ENCODE data around the gene HK3.

Gene HK3

DNA sequence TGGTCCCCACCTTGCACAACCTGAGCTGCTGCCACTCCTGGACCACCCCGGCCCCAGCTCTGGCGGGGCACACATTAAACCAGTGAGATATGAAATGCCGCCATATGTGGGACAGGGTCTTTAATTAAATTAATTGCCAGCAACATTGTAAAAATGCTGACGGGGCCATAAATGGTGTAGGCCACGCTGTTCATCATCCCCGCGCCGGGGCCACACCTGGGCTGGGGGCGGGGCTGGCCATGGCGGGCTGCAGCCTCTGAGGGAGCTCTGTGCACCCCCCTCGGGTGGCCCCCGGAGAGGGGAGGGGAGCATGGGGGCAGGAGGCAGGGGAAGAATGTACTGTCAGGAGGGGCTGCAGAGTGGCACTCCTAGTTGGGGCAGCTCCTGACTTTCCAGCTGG lies 47.8 kb downstream of the HK3 start:
- Histone ChIP-seq H3K4me3 (ENCODE audit: low read depth in 1 of 2, low read length in 2 of 2) (no peak overlapping the region), H3K9me3 (ENCODE audit: low read length) (no peaks in the 10 kb centered on the region), H3K27ac (ENCODE audit: low read depth, low read length) (no peak overlapping the region), H3K4me1 (ENCODE audit: insufficient read depth, low read length) (no peaks in the 10 kb centered on the region), H3K27me3 (ENCODE audit: control insufficient read depth in 1 of 2, insufficient read depth in 2 of 2, low read length in 2 of 2) (peaks cover 0 to 27% of the 10 kb centered on the region in 2 donors), H3K9ac (ENCODE audit: low read length) (no peak overlapping the region), H3K36me3 (ENCODE audit: insufficient read depth, low read length) (no peaks in the 10 kb centered on the region)

- no peaks in the 10 kb centered on the region for H3K4me1 ChIP-seq (ENCODE audit: insufficient read depth, low read length)
Observed at GRCh38 chr5:176850371-176851245, 48.5 kb downstream of the HK3 start.

DNA sequence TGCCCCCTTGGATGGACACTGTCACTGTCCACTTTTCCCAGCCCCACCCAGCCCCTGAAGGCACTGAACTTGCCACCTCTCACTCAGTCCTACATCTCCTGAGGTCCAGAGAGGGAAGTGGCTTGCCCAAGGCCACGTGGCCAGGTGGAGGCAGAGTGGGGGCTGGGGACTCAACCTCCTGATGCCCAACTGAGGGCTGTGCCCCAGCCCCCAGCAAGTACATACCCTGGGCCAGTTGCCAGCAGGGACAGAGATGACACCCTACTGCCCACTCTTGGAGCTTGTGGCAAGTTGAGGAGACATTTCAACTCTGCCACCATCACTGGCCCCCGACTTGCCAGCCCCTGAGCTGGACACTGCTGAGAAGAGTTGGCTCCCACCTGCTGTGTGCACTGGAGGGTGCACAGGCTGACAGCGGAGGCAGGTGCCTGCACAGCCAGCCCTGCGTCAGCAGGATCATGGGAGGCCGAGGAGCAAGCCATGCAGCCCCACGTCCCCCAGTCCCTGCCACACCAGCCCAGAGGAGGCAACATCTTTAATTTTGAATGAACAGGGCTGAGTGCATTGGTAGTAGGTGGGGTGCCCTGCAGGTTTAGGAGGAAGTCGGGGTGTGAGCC lies 49.4 kb downstream of the HK3 start:
- Histone ChIP-seq H3K27me3 (ENCODE audit: control insufficient read depth in 1 of 2, insufficient read depth in 2 of 2, low read length in 2 of 2) (peaks cover 0 to 31% of the 10 kb centered on the region in 2 donors), H3K36me3 (ENCODE audit: insufficient read depth, low read length) (no peaks in the 10 kb centered on the region), H3K9me3 (ENCODE audit: low read length) (no peaks in the 10 kb centered on the region), H3K4me3 (ENCODE audit: low read depth in 1 of 2, low read length in 2 of 2) (no peak overlapping the region), H3K27ac (ENCODE audit: low read depth, low read length) (no peak overlapping the region), H3K4me1 (ENCODE audit: insufficient read depth, low read length) (no peaks in the 10 kb centered on the region), H3K9ac (ENCODE audit: low read length) (no peak overlapping the region)

More at GRCh38 chr5:176850371-176851245, 48.5 kb downstream of the HK3 start:
- no peak overlapping the region for H3K9ac ChIP-seq (ENCODE audit: low read length)
- H3K4me3 ChIP-seq (ENCODE audit: low read depth in 1 of 2, low read length in 2 of 2), result no peak overlapping the region
- peaks cover 0 to 31% of the 10 kb centered on the region in 2 donors for H3K27me3 ChIP-seq (ENCODE audit: control insufficient read depth in 1 of 2, insufficient read depth in 2 of 2, low read length in 2 of 2)
- H3K36me3 ChIP-seq (ENCODE audit: insufficient read depth, low read length), result no peaks in the 10 kb centered on the region
- no peaks in the 10 kb centered on the region for H3K9me3 ChIP-seq (ENCODE audit: low read length)
- H3K27ac ChIP-seq (ENCODE audit: low read depth, low read length), result no peak overlapping the region

GRCh38 chr5:176848651-176849050 lies 50.5 kb downstream of the HK3 start:
- Histone ChIP-seq H3K27me3 (ENCODE audit: control insufficient read depth in 1 of 2, insufficient read depth in 2 of 2, low read length in 2 of 2) (peaks cover 0 to 31% of the 10 kb centered on the region in 2 donors), H3K4me1 (ENCODE audit: insufficient read depth, low read length) (no peaks in the 10 kb centered on the region), H3K9me3 (ENCODE audit: low read length) (no peaks in the 10 kb centered on the region), H3K4me3 (ENCODE audit: low read depth in 1 of 2, low read length in 2 of 2) (no peak overlapping the region), H3K36me3 (ENCODE audit: insufficient read depth, low read length) (no peaks in the 10 kb centered on the region), H3K9ac (ENCODE audit: low read length) (no peak overlapping the region), H3K27ac (ENCODE audit: low read depth, low read length) (no peak overlapping the region)

DNA sequence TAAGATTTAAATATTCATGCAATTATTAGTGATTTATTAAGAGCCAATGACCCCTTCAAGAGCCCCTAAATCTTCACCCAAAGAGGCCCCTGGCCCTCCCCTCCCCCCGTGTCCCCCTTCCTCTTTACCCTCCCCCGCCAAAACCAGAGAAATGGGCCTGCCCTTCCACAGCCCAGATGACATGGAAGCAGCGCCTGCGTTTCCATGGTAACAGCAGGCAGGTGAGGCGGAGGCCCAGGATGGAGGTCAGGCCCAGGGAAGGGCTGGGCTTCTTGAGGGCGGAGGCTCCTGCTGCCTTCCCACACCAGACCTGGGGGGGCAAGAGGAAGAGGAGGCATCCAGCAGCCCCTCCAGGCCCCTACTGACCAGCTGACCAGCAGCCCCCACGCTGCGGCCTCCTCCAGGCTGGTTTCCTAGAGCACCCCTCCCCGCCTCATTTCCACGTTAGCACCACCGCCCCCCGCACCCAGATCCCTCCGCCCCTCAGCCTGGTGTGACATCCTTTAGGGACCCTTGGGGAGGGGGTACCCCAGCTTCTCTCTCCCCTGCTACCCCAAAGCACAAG lies 51.3 kb downstream of the HK3 start:
- H3K27ac ChIP-seq (ENCODE audit: low read depth, low read length), result no peak overlapping the region
- no peaks in the 10 kb centered on the region for H3K36me3 ChIP-seq (ENCODE audit: insufficient read depth, low read length)
- no peak overlapping the region for H3K4me3 ChIP-seq (ENCODE audit: low read depth in 1 of 2, low read length in 2 of 2)
- peaks cover 0 to 31% of the 10 kb centered on the region in 2 donors for H3K27me3 ChIP-seq (ENCODE audit: control insufficient read depth in 1 of 2, insufficient read depth in 2 of 2, low read length in 2 of 2)
- no peaks in the 10 kb centered on the region for H3K9me3 ChIP-seq (ENCODE audit: low read length)
- no peak overlapping the region for H3K9ac ChIP-seq (ENCODE audit: low read length)
- no peaks in the 10 kb centered on the region for H3K4me1 ChIP-seq (ENCODE audit: insufficient read depth, low read length)

DNA sequence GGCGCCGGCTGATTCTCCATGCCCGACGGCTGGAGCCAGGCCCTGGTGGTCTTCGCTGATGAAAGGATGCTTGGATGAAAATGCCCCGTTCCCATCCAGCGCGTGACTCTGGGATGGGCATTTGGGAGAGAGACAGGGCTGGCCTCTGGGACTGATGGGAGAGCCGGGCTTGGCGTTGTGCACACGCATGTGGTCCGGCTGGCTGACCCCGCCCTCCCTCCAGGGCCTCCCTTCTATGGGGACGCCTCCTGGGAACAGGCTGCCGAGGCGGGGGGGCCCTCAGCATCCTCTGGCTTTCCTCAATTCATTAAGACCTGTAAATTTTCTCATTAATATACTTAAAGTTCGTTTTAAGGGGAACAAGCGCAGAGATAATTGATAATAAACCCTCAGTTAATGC lies 52.0 kb downstream of the HK3 start:
- Histone ChIP-seq H3K27me3 (ENCODE audit: control insufficient read depth in 1 of 2, insufficient read depth in 2 of 2, low read length in 2 of 2) (peaks cover 0 to 31% of the 10 kb centered on the region in 2 donors), H3K27ac (ENCODE audit: low read depth, low read length) (no peak overlapping the region), H3K4me3 (ENCODE audit: low read depth in 1 of 2, low read length in 2 of 2) (no peak overlapping the region)

DNA sequence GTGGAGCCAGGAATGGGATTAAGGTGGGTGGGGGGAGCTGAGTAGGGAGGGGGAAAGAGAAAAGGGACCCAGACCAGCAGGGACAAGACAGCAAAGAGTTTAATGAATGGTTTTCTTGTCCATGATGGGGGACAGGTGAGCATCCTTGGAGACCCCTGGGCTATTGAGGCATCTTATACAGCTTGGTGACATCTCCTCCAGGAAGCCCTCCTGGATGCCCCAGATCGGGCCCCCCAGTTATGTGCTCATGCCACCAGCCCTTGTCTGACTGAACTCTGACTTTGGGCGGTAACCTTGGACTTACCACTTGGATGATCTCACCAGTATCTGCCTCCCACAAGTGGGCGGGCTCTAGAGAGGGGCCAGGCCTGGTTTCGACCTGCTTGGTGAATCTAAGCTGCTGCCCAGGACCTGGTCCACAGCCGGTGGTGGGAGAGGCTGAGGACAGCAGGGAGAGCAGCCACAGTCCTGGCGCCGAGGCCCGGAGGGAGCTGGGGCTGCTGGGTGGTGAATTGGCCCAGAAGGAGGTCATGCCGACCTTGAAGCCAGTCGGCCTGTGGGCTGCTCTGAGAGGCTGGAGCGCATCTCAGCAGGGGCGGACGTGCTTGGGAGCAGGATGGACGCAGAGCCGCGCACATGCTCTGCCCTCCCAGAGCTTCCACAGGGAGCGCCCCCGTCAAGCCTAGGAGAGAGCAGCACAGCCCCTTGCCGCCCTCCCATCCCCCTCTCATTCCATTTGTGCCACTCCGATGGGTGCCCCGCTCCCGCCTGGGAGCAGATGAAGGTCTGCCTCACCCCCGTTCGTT lies 52.6 kb downstream of the HK3 start:
- Histone ChIP-seq H3K4me1 (ENCODE audit: insufficient read depth, low read length) (no peaks in the 10 kb centered on the region), H3K9me3 (ENCODE audit: low read length) (no peaks in the 10 kb centered on the region), H3K36me3 (ENCODE audit: insufficient read depth, low read length) (no peaks in the 10 kb centered on the region), H3K27me3 (ENCODE audit: control insufficient read depth in 1 of 2, insufficient read depth in 2 of 2, low read length in 2 of 2) (peaks cover 0 to 31% of the 10 kb centered on the region in 2 donors), H3K4me3 (ENCODE audit: low read depth in 1 of 2, low read length in 2 of 2) (no peak overlapping the region), H3K9ac (ENCODE audit: low read length) (no peak overlapping the region), H3K27ac (ENCODE audit: low read depth, low read length) (no peak overlapping the region)

More for the DNA sequence above, 52.0 kb downstream of the HK3 start:
- H3K9me3 ChIP-seq (ENCODE audit: low read length), result no peaks in the 10 kb centered on the region
- H3K4me1 ChIP-seq (ENCODE audit: insufficient read depth, low read length), result no peaks in the 10 kb centered on the region
- H3K36me3 ChIP-seq (ENCODE audit: insufficient read depth, low read length), result no peaks in the 10 kb centered on the region
- no peak overlapping the region for H3K9ac ChIP-seq (ENCODE audit: low read length)

- no peaks in the 10 kb centered on the region for H3K36me3 ChIP-seq (ENCODE audit: insufficient read depth, low read length)
- no peak overlapping the region for H3K9ac ChIP-seq (ENCODE audit: low read length)
- peaks cover 0 to 36% of the 10 kb centered on the region in 2 donors for H3K27me3 ChIP-seq (ENCODE audit: control insufficient read depth in 1 of 2, insufficient read depth in 2 of 2, low read length in 2 of 2)
- H3K4me1 ChIP-seq (ENCODE audit: insufficient read depth, low read length), result no peaks in the 10 kb centered on the region
- no peak overlapping the region for H3K4me3 ChIP-seq (ENCODE audit: low read depth in 1 of 2, low read length in 2 of 2)
- H3K9me3 ChIP-seq (ENCODE audit: low read length), result no peaks in the 10 kb centered on the region
- H3K27ac ChIP-seq (ENCODE audit: low read depth, low read length), result no peak overlapping the region
Observed at GRCh38 chr5:176845392-176845713, 53.8 kb downstream of the HK3 start.

DNA sequence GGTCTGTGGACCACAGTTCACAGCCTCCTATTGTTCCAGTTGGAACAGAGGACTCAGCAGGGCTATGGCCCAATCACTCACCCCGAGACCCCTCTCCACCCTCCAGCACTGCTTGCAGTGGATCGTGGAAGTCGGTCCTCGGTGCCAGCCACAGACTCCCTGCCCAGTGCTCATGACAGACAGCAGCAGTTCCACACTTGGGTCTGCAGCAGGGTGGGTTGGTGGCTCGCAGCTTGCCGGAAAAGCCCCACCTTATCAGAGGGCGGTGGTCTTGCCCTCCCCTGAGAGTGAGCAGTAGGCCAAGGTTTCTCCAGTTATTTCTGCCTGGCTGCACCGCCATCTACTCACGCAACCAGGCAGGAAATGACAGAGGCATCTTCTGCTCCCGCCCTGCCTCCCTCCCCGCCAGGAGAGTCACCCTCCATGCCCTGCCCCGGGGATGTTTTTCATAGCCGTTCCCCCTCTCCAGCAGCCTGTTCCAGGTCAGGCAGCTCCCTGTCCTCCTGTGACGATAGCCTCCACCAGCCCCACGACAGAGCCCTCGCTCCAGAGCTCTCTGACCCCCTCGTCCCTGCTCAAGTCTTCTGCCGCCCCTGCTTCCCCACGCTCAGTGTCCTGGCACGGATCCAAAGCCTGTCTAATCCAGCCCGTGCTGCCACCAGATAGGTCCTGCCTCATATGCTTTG lies 54.3 kb downstream of the HK3 start:
- Histone ChIP-seq H3K27ac (ENCODE audit: low read depth, low read length) (no peak overlapping the region), H3K9me3 (ENCODE audit: low read length) (no peaks in the 10 kb centered on the region), H3K36me3 (ENCODE audit: insufficient read depth, low read length) (no peaks in the 10 kb centered on the region), H3K9ac (ENCODE audit: low read length) (no peak overlapping the region), H3K4me1 (ENCODE audit: insufficient read depth, low read length) (no peaks in the 10 kb centered on the region), H3K27me3 (ENCODE audit: control insufficient read depth in 1 of 2, insufficient read depth in 2 of 2, low read length in 2 of 2) (peaks cover 0 to 36% of the 10 kb centered on the region in 2 donors), H3K4me3 (ENCODE audit: low read depth in 1 of 2, low read length in 2 of 2) (no peak overlapping the region)

DNA sequence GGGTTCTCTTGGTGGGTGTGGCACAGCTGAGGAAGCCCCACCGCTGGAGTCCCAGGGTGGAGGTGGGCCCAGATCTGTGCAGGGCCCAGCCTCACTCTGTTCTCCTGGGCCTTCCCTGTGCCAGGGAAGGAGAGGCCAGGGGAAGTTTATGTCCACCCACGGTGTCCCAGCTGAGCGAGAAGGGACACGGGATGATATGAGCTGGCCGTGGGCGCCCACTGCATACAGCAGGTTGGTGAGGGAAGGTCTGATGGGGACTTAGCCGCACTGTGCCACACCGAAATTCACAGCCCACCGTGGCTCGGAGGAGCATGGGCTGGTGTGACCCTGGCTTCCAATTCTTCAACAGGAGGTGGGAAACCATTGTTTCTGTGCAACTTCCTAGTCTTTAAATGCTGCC lies 54.9 kb downstream of the HK3 start:
- H3K4me3 ChIP-seq (ENCODE audit: low read depth in 1 of 2, low read length in 2 of 2), result no peak overlapping the region
- H3K36me3 ChIP-seq (ENCODE audit: insufficient read depth, low read length), result no peaks in the 10 kb centered on the region
- peaks cover 0 to 32% of the 10 kb centered on the region in 2 donors for H3K27me3 ChIP-seq (ENCODE audit: control insufficient read depth in 1 of 2, insufficient read depth in 2 of 2, low read length in 2 of 2)
- H3K27ac ChIP-seq (ENCODE audit: low read depth, low read length), result no peak overlapping the region
- no peaks in the 10 kb centered on the region for H3K4me1 ChIP-seq (ENCODE audit: insufficient read depth, low read length)
- H3K9me3 ChIP-seq (ENCODE audit: low read length), result no peaks in the 10 kb centered on the region
- H3K9ac ChIP-seq (ENCODE audit: low read length), result no peak overlapping the region

DNA sequence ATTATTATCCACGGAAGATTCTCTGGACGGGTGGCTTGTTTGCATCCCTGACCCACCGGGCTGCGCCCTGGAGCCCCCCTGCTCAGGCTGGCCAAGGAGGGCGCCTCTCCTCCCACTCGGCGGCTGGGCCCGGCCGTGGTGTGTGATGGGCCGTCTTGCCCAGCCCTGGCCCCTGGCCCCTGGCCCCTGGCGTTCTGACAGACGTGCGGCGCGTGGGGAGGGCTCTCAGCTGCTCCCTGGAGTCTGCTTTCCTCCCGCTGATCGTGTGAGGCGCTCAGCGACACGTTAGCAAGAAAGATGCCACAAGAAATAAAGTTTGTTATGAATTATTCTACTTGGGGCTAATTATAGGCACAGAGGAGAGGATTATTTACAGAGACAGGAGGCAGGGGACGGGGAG lies 55.5 kb downstream of the HK3 start:
- H3K4me3 ChIP-seq (ENCODE audit: low read depth in 1 of 2, low read length in 2 of 2), result no peak overlapping the region
- no peak overlapping the region for H3K9ac ChIP-seq (ENCODE audit: low read length)
- H3K9me3 ChIP-seq (ENCODE audit: low read length), result no peaks in the 10 kb centered on the region
- no peaks in the 10 kb centered on the region for H3K36me3 ChIP-seq (ENCODE audit: insufficient read depth, low read length)
- H3K27ac ChIP-seq (ENCODE audit: low read depth, low read length), result no peak overlapping the region
- H3K4me1 ChIP-seq (ENCODE audit: insufficient read depth, low read length), result no peaks in the 10 kb centered on the region
- H3K27me3 ChIP-seq (ENCODE audit: control insufficient read depth in 1 of 2, insufficient read depth in 2 of 2, low read length in 2 of 2), result peaks cover 0 to 26% of the 10 kb centered on the region in 2 donors

Measured in muscle layer of colon (tissue), 2 donors.